GM18867 (cell line): ENCODE results near the gene EML3.
"Not testable (repeated sequence)": the region's sequence is repeated elsewhere in the genome, so short reads cannot be mapped to it uniquely, and the experiment has no call there.

Experiments
- ATAC-seq: cut with Tn5 transposase; IDR thresholded peaks from one replicate; pipeline ENCODE4 v1.9.1; 2021; ENCODE audit warnings: mild to moderate bottlenecking, moderate library complexity; ENCODE audit not compliant: unreplicated experiment

Gene EML3

GRCh38 chr11:62612366-62613290 lies at the start of gene EML3, which contains the start of gene ROM1:
Gene EML3, minus strand, starts transcription at chr11:62612775. Its CDS starts 318 bp downstream, at chr11:62612457.
Gene ROM1, plus strand, starts transcription at chr11:62613257. Its CDS starts 25 bp downstream, at chr11:62613282.
- ATAC-seq = peak; percentile 59

- no peak for ATAC-seq
Measured at GRCh38 chr11:62656796-62657429, 44.3 kb upstream of the EML3 start.

GRCh38 chr11:62654297-62654696 lies 41.7 kb upstream of the EML3 start:
- ATAC-seq = no peak

- no peak for ATAC-seq
Measured at GRCh38 chr11:62652161-62653006, 39.8 kb upstream of the EML3 start.

- ATAC-seq = not testable (repeated sequence)
Measured at GRCh38 chr11:62650283-62650682, 37.7 kb upstream of the EML3 start.

- no peak for ATAC-seq
Measured at GRCh38 chr11:62649486-62649885, 36.9 kb upstream of the EML3 start.

- ATAC-seq = no peak
Measured at GRCh38 chr11:62648967-62649364, 36.4 kb upstream of the EML3 start.

GRCh38 chr11:62648185-62648966 lies 35.8 kb upstream of the EML3 start:
- no peak for ATAC-seq

- ATAC-seq = no peak
Measured at GRCh38 chr11:62647609-62648005, 35.0 kb upstream of the EML3 start.

GRCh38 chr11:62646825-62647608 lies 34.4 kb upstream of the EML3 start:
- ATAC-seq = no peak

GRCh38 chr11:62645946-62646824 lies 33.6 kb upstream of the EML3 start, which contains the start of gene GANAB:
Gene GANAB, minus strand, starts transcription at chr11:62646613. Its CDS starts 14 bp downstream, at chr11:62646599.
- ATAC-seq = peak; percentile 91

GRCh38 chr11:62645671-62645945 lies 33.0 kb upstream of the EML3 start:
- no peak for ATAC-seq

GRCh38 chr11:62644220-62644619 lies 31.6 kb upstream of the EML3 start:
- ATAC-seq = no peak

GRCh38 chr11:62632492-62632891 lies 19.9 kb upstream of the EML3 start:
- no peak for ATAC-seq

GRCh38 chr11:62627713-62628112 lies 15.1 kb upstream of the EML3 start:
- ATAC-seq = no peak

GRCh38 chr11:62622476-62623089 lies 10.0 kb upstream of the EML3 start:
- no peak for ATAC-seq

- peak; percentile 92 for ATAC-seq
Measured at GRCh38 chr11:62621567-62622470, 9.2 kb upstream of the EML3 start, which contains the start of gene B3GAT3. Gene B3GAT3, minus strand, starts transcription at chr11:62621986. Its CDS starts 39 bp downstream, at chr11:62621947.
